Breast epithelium (tissue), 3 donors: Measurements from ENCODE around the gene SLC39A11.

Experiments used
- POLR2A ChIP-seq: fragments of 450-650 bp; IDR thresholded peaks from one replicate; pipeline ENCODE4 v1.6.1; 2016; ENCODE audit warnings: antibody characterized with exemption, mild to moderate bottlenecking, moderate library complexity
- TF ChIP-seq, protein P1 (sequence below), 3 donors: fragments of 450-650 bp; IDR thresholded peaks; one replicate each; pipeline ENCODE4 v1.5.1; 2016 to 2017; ENCODE audit warnings: antibody characterized with exemption in 3 of 3, mild to moderate bottlenecking in 3 of 3, moderate library complexity in 3 of 3

GRCh38 chr17:73043686-73044581 is 48.6 kb downstream of the SLC39A11 start:
- TF ChIP-seq POLR2A = no peak
- TF ChIP-seq, protein P1, sequence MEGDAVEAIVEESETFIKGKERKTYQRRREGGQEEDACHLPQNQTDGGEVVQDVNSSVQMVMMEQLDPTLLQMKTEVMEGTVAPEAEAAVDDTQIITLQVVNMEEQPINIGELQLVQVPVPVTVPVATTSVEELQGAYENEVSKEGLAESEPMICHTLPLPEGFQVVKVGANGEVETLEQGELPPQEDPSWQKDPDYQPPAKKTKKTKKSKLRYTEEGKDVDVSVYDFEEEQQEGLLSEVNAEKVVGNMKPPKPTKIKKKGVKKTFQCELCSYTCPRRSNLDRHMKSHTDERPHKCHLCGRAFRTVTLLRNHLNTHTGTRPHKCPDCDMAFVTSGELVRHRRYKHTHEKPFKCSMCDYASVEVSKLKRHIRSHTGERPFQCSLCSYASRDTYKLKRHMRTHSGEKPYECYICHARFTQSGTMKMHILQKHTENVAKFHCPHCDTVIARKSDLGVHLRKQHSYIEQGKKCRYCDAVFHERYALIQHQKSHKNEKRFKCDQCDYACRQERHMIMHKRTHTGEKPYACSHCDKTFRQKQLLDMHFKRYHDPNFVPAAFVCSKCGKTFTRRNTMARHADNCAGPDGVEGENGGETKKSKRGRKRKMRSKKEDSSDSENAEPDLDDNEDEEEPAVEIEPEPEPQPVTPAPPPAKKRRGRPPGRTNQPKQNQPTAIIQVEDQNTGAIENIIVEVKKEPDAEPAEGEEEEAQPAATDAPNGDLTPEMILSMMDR (IDR thresholded peaks at IDR 0.05) = no peak
